NCI-H345 (cell line): ENCODE results near the gene SCFD2.
"Not testable (repeated sequence)": the region's sequence is repeated elsewhere in the genome, so short reads cannot be mapped to it uniquely, and the experiment has no call there.

Experiments used
- DNase-seq: peaks from one replicate; lab custom pipeline; 2025; lab: John Stamatoyannopoulos, UW

SCFD2 gene

DNA sequence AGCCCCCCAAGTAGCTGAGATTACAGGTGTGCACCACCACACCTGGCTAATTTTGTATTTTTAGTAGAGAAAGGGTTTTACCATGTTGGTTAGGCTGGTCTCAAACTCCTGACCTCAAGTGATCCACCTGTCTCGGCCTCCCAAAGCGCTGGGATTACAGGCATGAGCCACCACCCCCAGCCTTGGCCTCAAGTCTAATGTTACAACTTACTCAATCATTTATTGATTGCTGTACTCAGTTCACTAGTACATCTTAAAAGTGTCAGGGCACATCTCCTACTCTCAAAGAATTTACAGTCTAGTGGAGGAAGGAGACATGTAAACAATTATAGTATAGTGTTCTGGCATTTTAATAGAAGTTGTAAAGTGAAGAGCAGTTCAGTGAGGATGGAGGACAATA is 19.5 kb downstream of the SCFD2 start:
- DNase-seq: not testable (repeated sequence)

DNA sequence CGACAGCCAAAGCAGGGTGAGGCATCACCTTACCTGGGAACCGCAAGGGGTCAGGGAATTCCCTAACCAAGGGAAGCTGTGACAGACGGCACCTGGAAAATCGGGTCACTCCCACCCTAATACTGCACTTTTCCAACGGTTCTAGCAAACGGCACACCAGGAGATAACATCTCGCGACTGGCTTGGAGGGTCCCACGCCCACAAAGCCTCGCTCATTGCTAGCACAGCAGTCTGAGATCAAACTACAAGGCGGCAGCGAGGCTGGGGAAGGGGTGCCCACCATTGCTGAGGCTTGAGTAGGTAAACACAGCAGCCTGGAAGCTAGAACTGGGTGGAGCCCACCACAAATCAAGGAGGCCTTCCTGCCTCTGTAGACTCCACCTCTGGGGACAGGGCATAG is 25.7 kb downstream of the SCFD2 start:
- not testable (repeated sequence) for DNase-seq

DNA sequence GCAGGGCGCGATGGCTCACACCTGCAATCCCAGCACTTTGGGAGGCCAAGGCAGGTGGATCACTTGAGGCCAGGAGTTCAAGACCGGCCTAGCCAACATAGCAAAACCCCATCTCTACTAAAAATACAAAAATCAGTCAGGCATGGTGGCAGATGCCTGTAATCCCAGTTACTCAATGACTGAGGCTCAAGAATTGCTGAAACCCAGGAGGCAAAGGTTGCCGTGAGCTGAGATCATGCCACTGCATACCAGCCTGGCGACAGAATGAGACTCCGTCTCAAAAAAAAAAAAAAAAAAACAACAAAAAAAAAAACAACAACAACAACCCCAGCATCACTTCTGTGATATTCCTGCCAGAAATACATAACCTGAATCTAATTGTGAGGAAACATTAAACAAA is 30.9 kb downstream of the SCFD2 start:
- not testable (repeated sequence) for DNase-seq

DNA sequence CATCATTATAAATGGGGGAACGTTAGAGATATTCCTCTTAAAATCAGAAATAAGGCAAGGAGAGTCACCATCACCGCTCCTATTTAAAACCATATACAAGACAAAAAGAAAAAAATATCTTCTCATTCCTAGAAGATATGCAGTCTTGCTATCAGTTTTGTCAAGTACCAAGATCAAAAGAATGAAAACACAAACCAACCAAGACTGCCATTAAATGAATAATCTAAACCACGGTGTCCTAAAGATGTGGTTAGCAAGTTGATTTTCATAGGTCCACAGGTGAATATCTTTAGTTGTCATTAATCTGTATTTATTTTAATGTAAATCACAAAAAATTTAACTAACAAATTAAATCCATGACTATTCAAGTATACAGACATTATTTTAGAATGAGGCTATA is 39.3 kb downstream of the SCFD2 start:
- DNase-seq: no peak

DNA sequence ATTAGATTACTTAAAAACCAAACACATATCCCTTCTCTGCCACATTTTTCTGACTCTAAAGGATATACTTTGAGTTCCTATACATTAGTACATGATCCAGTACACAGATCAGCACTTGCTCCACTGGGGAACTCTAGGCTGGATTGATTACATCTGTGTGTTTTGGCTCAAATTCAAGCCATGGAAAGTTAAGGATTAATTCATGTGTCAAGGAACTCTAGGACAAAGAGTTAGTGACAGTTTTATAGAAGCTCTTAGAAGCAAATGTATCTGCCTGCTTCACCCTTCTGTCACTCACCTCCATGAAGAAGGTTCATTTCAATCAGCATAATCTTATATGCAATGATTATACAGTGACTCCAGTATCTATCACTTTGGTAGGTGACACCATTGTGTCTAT is 43.2 kb downstream of the SCFD2 start:
- no peak for DNase-seq

DNA sequence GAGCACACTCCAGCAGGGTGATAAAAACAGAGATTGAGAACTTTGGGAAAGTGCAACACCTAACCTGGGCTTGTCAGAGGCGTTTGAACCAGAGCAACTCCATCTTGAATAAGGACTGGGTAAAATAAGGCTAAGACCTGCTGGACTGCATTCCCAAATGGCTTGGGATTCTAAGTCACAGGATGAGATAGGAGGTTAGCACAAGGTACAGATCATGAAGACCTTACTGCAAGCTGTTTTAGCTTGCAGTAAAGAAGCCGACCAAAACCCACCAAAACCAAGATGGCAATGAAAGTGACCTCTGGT is 43.9 kb downstream of the SCFD2 start:
- DNase-seq: no peak

DNA sequence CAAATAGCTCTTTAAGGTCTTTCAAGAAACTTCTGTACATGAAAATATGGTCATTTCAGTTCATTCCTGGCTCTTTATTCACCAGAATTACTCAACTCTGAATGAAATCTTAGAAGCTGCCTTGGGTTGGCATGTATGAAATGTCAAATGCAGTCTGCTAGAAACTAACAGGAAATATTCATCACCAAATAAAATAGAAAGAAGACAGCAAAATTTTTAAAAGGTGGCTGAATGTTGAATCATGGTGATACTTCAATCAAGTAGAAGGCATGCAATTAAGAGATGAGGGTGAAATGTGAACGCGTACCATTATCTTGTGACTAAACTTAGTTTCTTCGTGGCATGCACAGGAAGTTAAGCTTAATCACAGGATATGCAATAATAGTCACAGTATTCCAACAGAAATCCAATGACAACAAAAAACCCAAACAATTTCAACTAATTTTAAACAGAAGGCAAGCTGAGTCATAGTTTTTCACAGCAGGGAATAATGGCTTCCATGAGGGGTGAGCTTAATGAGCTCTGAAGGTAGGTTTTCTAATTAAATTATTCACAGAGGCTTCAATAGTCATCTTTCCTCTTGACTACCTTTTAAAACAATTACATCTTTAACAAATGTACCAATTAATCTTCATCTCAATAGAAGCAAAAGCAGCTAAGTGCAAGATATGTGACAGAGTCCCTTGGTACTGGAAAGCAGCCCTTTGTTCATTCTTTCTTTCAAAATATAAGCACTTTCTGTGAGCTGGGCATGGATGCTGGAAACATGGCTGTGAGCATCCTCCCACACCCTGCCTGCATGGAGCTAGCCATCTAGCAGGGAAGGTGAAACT is 44.5 kb downstream of the SCFD2 start:
- DNase-seq: no peak

DNA sequence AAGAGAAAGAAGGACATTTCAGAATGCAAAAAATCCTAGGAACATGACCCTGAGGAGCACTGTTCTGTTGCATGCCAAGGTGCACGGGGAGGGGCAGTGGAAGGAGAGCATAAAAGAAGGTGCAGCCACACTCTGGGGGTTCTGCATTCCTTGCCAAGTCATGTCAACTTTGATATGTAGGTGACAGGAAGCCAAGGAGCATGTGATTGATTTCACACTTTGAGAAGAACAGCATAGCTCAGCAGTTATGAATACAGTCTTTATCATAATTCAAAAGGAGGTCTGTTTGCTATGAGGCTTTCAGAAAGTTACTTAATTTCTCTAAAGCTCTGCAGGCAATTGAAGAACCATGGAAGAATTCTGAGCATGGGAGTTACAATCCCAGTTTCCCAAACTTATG is 50.6 kb downstream of the SCFD2 start:
- no peak for DNase-seq

DNA sequence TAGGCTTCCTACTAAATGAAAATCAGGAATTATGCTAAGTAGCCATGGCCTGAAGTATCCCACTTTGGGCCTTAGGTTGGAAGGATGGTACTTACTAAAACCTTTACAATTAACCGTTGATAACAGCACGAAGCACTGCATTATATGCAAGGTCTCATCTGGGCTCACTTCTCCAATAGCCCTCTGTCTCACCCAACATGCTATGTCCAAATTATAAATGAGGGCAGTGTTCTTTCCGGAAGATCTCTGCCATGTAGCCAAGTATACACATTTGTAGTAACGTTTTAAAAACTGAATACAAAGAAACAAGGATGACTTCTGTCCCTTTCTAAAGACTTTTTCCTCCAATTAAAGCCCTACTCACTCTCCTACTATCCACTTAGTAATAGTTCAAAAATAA is 51.6 kb downstream of the SCFD2 start:
- DNase-seq: no peak

DNA sequence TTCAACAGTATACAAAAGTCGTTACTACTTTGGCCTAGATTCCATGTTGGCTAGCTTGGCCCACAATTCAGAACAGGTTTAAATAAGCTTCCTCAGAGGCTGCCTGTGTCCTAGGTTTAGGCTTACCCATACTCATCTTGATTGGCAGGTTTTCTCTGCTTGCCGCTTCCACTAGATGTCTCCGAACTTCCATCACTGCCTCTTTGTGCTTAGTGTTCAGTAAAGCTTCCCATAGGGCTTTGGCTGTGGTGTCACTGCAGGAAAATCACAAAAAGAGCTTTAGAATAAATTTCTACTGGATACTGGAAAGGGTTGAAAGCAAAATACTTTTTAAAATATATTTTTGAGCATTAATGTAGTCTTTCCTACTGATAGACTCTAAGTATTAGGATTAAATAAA is 52.4 kb downstream of the SCFD2 start:
- DNase-seq: no peak

DNA sequence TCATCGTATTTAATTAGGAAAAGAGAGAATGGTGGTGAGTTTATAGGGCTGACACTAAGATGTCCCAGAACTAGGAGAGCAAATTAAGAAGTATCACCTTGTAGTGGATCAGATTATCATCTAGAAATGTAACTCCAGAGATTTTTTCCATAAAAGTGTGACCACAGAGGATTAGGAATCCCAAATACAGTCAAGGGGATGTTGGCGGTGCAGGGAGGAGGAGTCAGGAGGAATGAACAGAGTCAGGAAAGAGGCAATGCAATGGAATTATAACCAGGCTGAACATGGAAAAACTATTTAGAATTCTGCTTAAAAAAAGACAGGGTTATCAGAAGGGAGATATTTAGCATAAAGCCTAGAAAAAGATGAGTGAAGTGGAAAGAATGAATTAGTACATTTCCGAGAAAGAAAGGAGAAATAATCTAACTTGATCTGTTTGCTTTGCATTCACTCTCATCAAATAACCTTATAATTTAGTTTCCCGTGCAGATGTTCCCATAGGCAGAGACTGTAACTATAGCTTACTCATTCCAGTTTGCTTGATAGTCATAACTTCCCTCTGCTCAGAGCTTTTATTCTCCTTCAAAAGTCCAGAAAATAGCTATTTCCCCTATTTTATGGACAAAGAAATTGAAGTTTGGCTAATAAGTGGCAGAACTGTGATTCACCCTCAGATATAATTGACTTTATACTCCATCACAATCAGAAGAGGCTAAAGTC is 56.4 kb downstream of the SCFD2 start:
- DNase-seq: no peak

DNA sequence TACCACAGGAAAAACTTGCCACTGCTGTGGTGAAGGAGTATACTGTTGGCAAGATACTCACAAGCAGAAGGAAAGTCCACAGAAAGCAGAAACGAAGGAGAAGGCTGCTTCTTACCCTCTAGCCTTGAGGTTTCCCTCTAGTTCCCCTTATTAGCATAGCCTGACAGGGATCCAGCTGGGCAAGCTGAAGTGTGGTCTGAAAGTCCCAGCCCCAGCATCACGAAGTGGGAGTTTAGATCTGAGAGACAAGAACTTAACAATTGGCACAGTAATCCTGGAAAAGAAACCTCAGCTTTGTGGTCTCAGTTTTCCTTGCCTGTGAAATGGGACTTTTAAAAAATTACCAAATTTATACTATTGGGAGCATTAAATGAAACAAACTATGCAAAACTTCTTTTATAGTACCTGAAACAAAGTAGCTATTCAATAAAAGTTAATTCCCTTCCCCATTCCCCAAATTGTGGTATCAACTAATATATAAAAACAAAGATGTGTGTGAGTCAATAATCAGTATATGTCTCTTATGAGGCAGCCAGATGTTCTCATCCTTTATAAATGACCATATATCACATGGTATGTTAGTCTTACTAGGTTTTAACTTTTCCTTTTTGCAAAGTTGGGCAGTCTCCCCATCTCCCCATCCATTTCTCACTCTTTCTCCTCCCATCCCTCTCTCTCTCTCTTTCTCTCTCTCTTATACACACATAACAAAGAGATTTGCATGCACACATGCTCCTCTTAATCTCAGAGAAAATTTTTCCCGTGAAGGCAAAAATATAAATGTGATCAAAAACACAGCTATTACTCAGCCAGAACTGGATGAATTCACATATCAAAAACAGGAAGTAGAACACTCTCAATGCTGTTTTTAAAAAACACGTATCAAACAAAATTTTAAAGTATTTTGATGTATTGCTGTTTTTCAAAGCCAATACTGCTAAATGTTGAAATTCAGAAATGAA is 57.8 kb downstream of the SCFD2 start:
- no peak for DNase-seq

DNA sequence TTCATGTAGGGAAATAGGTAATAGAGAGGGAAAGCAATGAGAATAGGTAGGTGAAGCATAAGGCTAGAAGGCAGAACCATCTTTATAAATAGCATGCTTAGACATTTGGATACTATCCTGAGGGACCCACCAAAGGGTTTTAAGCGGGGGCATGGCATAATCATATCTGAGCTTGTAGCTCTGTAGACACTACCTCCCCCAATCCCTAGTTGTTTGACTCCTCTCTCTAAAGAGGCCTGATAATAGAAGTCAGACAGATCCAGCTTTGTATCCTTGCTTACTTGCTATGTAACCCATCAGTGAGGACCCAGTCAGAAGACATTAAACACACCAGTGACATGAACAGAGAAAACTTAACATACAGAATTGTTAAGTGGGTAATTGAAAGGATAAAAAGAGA is 58.7 kb downstream of the SCFD2 start:
- DNase-seq: no peak

DNA sequence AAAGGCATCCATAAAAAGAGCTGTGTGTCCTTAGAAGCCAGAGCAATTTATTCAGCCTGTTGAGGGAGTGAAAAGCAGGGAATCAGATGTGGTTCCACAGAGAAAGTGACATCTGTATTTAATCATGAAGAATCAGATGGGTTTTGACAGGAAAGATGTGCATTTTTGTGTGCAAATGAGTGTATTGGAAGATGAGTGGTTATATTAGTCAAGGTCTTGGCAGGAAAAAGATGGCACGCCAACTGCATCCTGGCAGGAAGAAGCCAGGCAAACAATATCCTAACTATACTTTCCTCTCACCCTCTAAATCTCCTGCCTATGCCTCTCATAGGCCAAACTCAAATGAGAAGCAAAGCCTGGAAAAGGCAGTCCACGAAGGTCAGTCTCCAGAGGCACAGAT is 59.1 kb downstream of the SCFD2 start:
- no peak for DNase-seq

DNA sequence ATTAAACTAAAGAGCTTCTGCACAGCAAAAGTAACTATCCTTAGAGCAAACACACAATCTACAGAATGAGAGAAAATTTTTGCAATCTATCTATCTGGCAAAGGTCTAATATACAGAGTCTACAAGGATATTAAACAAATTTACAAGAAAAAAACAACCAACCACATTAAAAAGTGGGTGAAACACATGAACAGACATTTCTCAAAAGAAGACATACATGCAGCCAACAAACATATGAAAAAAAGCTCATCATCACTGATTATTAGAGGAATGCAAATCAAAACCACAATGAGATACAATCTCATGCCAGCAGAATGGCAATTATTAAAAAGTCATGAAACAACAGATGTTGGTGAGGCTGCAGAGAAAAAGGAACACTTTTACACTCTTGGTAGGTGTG is 73.7 kb downstream of the SCFD2 start:
- DNase-seq: not testable (repeated sequence)

DNA sequence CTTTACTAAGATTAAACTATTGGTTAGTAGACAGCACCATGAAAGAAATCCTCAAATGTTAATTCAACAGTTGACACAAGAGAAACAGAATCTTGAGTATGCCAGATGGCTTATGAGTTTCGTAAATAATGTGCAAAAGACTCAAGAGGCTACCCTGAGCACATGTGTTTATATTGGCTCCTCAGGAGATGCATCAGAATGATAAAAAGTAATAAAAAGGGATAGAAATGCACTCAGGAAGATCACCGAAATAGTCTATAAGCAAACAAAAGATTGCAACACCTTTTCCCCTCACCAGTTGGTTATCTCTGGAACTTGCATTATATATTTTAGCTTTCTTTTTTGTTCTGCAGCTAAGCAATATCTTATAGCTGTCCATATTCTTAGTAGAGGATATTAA is 84.4 kb downstream of the SCFD2 start:
- no peak for DNase-seq

DNA sequence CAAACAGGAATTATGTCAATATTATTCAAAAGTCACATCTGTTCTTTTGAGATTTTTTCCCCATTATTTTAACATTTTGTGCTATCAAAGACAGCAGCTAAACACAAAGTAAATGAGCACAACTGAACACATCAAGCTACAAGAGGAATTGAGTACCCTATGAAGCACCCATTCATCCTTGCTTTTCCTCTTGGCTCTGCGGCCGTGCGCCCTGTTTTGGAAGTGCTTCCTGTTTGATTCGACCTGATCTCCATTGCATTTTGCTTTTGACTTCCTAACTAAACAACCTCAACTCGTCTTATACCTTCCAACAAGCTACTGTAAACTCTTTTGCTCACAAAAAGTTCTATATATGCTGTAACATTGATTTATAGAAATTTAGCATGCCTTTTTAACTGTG is 85.0 kb downstream of the SCFD2 start:
- DNase-seq: no peak

DNA sequence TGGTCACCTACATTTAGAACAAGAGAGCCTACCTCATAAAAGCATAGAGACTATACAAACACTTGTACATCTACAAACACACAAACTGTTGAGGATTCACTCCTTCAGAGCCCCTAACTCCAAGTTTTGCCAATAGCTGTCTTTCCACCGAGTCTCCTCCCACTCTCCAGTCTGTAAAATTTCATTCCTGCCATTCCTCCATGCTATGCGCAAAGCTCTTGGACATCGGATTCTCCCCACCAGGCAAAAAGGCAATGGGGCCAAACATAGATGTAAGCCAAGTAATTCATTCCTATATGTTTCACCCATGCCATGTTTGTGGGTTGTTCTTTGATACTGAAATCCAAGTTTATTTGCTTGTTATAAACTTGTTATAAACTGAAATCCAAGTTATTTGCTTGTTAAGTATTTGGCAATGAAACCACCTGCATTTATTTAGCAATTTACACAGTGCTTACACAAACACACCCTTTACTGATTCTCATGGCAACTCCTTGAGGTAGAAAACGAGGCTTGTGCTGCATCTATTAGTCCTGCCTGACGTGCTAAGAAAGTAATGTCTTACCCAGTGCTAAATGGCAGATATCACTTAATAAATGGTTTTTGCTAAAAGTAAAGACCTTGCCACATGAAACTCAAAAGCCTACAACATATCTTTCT is 91.1 kb downstream of the SCFD2 start:
- DNase-seq: no peak

DNA sequence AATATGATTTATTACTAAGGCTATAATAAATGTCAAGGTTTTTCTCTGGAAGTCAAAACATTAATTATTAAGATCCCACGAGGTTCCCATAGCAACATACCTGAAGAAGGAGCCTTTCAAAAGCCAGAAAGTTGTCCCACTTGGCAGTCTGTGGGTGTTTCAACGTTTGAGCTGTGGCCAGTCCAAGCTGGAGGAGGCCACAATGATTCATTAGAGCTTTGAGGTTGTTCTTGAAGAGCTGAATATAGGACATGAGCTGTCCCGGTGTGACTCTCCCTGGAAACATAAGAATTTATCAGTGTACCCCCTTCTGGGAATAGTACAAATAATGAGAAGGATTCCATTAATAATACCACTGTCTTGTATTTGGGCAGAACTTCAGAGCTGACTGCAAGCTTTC is 92.1 kb downstream of the SCFD2 start:
- DNase-seq: no peak

DNA sequence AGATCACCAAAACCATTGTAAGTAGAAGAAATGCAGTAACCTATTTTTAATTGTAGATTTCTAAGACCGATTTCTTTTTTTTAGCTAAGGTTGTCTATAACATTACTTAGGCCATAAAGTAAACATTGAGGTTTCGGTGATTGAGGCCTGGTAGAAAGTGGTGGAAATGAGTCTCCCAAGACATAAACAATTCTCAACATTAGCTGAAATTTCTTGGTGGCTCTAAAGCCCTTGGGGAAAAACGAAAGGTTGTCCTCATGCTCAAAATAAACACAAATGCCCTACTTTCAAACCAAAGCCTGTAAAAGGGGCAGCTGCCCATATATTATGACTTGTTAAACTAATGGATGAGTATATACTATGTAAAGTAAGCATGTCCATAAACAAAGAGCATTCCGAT is 98.8 kb downstream of the SCFD2 start:
- DNase-seq: no peak

DNA sequence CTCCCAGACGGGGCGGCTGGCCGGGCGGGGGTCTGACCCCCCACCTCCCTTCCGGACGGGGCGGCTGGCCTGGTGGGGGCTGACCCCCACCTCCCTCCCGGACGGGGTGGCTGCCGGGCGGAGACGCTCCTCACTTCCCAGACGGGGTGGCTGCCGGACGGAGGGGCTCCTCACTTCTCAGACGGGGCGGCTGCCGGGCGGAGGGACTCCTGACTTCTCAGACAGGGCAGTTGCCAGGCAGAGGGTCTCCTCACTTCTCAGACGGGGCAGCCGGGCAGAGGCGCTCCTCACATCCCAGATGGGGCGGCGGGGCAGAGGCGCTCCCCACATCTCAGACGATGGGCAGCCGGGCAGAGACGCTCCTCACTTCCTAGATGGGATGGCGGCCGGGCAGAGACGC is 109.9 kb downstream of the SCFD2 start:
- DNase-seq: not testable (repeated sequence)

DNA sequence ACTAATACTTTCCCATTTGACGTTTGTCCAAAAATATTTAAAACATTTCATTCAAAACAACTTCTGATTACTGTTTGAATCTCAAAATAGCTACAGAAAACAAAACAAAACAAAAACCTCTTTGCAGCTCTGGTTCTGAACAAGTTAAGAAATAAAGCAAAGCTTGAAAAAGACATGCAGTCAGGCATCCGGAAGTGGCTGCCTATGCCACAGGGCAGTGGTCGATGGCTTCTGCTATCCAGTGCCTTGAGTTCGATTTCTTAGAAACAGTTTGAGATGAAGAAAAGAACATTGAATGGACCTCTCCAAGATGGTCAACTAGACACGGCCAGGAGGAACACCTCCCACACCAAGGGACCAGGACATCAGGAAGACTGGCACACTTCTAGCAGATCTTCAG is 125.3 kb downstream of the SCFD2 start:
- no peak for DNase-seq
